Measurements from ENCODE around the gene NOL7. TPM values are rescaled to one million over a fixed set of nuclear protein-coding genes. Genes with fewer than 3 reads are reported as not detected.

NOL7 gene
- total and polyA plus RNA-seq, 3 donors from 2014 or later, result 74.4 to 92.9 (median 87.6) TPM

GRCh38 chr6:13648850-13649249 lies 33.7 kb downstream of the NOL7 start:
- DNase-seq, result no peak
- H3K27ac ChIP-seq, result no peak overlapping the region
- H3K4me1 ChIP-seq, result no peaks in the 10 kb centered on the region
- intact Hi-C loops (cut with DNase I; ENCODE audit: low total_unique reads), result no loop called here
- TF ChIP-seq CTCF (IDR thresholded peaks at IDR 0.05) (no peak), POLR2A (IDR thresholded peaks at IDR 0.05) (no peak)
- H3K9me3 ChIP-seq, result no peaks in the 10 kb centered on the region
- no peaks in the 10 kb centered on the region for H3K36me3 ChIP-seq (ENCODE audit: low read depth, missing control alignments)
- no peaks in the 10 kb centered on the region for H3K27me3 ChIP-seq
- H3K4me3 ChIP-seq, result no peak overlapping the region

DNA sequence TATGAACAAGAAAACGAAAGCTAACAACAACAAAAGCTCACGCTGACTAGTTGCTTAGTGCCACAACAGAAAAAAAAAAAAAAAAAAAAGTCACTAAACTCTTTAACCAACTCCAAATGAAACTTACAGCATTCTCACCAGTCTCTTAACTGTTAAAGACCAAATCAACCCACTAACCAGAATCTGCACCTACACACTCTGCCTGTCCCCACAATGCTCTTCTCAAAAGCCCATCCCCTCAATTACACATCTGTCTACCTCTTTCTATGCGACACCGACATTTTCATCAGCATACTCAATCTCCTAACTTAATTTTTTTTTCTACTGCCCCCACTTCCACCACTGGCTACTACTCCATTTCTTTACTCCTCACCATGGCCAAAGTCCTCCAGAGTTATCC lies 34.3 kb downstream of the NOL7 start:
- H3K4me3 ChIP-seq, result no peak overlapping the region
- H3K27me3 ChIP-seq, result no peaks in the 10 kb centered on the region
- no peak overlapping the region for H3K27ac ChIP-seq
- no peaks in the 10 kb centered on the region for H3K4me1 ChIP-seq
- intact Hi-C loops (cut with DNase I; ENCODE audit: low total_unique reads), result no loop called here
- no peak for DNase-seq
- TF ChIP-seq POLR2A (IDR thresholded peaks at IDR 0.05) (no peak), CTCF (IDR thresholded peaks at IDR 0.05) (no peak)
- no peaks in the 10 kb centered on the region for H3K36me3 ChIP-seq (ENCODE audit: low read depth, missing control alignments)
- WGBS, 2 donors, result 90 to 96% methylated on average over 4 of the region's 4 CpGs
- no peaks in the 10 kb centered on the region for H3K9me3 ChIP-seq

DNA sequence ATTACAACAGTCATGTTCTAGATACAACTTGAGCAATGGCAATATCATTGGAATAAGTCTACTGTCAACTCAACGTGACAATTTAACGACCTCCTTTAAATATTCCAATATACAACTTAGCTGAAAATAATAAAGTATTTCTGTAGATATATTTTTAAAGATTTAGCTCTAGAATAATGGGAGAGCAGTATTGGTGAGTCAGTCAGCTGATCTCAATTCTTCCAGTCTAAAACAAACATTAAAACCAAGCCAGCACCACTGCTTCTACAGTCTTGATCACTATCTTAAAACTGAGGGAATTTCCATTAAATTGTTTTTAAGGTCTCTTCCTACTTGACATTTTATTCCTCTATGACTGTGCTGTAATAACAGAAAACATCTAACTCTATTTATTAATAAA lies 38.2 kb downstream of the NOL7 start:
- Histone ChIP-seq H3K27ac (no peak overlapping the region), H3K36me3 (ENCODE audit: low read depth, missing control alignments) (no peaks in the 10 kb centered on the region), H3K4me3 (no peak overlapping the region), H3K4me1 (no peaks in the 10 kb centered on the region), H3K27me3 (no peaks in the 10 kb centered on the region), H3K9me3 (no peaks in the 10 kb centered on the region)
- intact Hi-C loops (cut with DNase I; ENCODE audit: low total_unique reads), result no loop called here
- DNase-seq, result no peak
- TF ChIP-seq POLR2A (IDR thresholded peaks at IDR 0.05), result no peak
- TF ChIP-seq CTCF (IDR thresholded peaks at IDR 0.05), result no peak
- 93 to 96% methylated on average over 2 of the region's 2 CpGs for WGBS, 2 donors

DNA sequence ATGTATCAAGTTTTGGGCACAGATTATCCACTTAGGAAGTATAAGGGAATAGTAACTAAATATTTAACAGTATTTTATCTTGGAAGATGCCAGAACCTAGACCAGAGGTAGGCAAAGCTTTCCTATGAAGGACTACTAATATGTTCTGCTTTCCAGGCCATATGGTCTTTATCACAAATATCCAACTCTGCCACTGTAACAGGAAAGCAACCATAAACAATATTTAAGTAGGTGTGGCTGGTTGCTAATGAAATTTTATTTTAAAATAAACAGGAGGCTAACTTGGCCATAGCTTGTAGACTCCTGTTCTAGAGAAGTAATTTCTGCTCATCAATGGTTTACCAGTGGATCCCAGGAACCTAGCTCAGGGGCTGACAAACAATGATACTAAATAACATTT lies 39.4 kb downstream of the NOL7 start:
- H3K27ac ChIP-seq, result no peak overlapping the region
- no peaks in the 10 kb centered on the region for H3K36me3 ChIP-seq (ENCODE audit: low read depth, missing control alignments)
- H3K27me3 ChIP-seq, result no peaks in the 10 kb centered on the region
- H3K4me3 ChIP-seq, result no peak overlapping the region
- intact Hi-C loops (cut with DNase I; ENCODE audit: low total_unique reads), result no loop called here
- no peaks in the 10 kb centered on the region for H3K9me3 ChIP-seq
- no peaks in the 10 kb centered on the region for H3K4me1 ChIP-seq
- no peak for DNase-seq
- no peak for TF ChIP-seq POLR2A (IDR thresholded peaks at IDR 0.05)
- TF ChIP-seq CTCF (IDR thresholded peaks at IDR 0.05), result no peak

GRCh38 chr6:13655700-13656099 lies 40.6 kb downstream of the NOL7 start:
- no peak overlapping the region for H3K27ac ChIP-seq
- H3K9me3 ChIP-seq, result no peaks in the 10 kb centered on the region
- H3K36me3 ChIP-seq (ENCODE audit: low read depth, missing control alignments), result no peaks in the 10 kb centered on the region
- no peaks in the 10 kb centered on the region for H3K4me1 ChIP-seq
- DNase-seq, result no peak
- no peak overlapping the region for H3K4me3 ChIP-seq
- H3K27me3 ChIP-seq, result no peaks in the 10 kb centered on the region
- intact Hi-C loops (cut with DNase I; ENCODE audit: low total_unique reads), result no loop called here
- TF ChIP-seq POLR2A (IDR thresholded peaks at IDR 0.05) (no peak), CTCF (IDR thresholded peaks at IDR 0.05) (no peak)
- WGBS, 2 donors, result 68 to 73% methylated on average over 1 of the region's 1 CpG
